Measurements from ENCODE around the gene AHCYL2.
A peak's percentile ranks its signal among the peaks of the same experiment; 100 is the strongest.
"Not testable (repeated sequence)": the region's sequence is repeated elsewhere in the genome, so short reads cannot be mapped to it uniquely, and the experiment has no call there.

The AHCYL2 gene

GRCh38 chr7:129359638-129360037 is 134.8 kb downstream of the AHCYL2 start:
- Histone ChIP-seq H3K4me1 (ENCODE audit: control insufficient read depth in 1 of 2, insufficient read depth in 2 of 2, low read length in 2 of 2) (peaks cover 9 to 22% of the 10 kb centered on the region in 2 donors), H3K9ac (ENCODE audit: low read depth in 1 of 2, low read length in 2 of 2) (no peak overlapping the region), H3K27ac (ENCODE audit: low read depth, low read length) (no peak overlapping the region)

GRCh38 chr7:129361771-129362170 is 136.9 kb downstream of the AHCYL2 start:
- Histone ChIP-seq H3K9me3 (ENCODE audit: control insufficient read depth in 1 of 2, low read length in 2 of 2) (no peaks in the 10 kb centered on the region), H3K27me3 (ENCODE audit: control insufficient read depth in 1 of 2, insufficient read depth in 2 of 2, low read length in 2 of 2) (no peaks in the 10 kb centered on the region), H3K4me3 (ENCODE audit: low read depth in 1 of 2, low read length in 2 of 2) (no peak overlapping the region), H3K27ac (ENCODE audit: low read depth, low read length) (no peak overlapping the region), H3K36me3 (ENCODE audit: control insufficient read depth in 1 of 2, insufficient read depth in 2 of 2, low read length in 2 of 2) (no peaks in the 10 kb centered on the region), H3K9ac (ENCODE audit: low read depth in 1 of 2, low read length in 2 of 2) (no peak overlapping the region), H3K4me1 (ENCODE audit: control insufficient read depth in 1 of 2, insufficient read depth in 2 of 2, low read length in 2 of 2) (peaks cover 9 to 17% of the 10 kb centered on the region in 2 donors)

More at GRCh38 chr7:129359638-129360037, 134.8 kb downstream of the AHCYL2 start:
- Histone ChIP-seq H3K9me3 (ENCODE audit: control insufficient read depth in 1 of 2, low read length in 2 of 2) (no peaks in the 10 kb centered on the region), H3K4me3 (ENCODE audit: low read depth in 1 of 2, low read length in 2 of 2) (no peak overlapping the region), H3K36me3 (ENCODE audit: control insufficient read depth in 1 of 2, insufficient read depth in 2 of 2, low read length in 2 of 2) (no peaks in the 10 kb centered on the region), H3K27me3 (ENCODE audit: control insufficient read depth in 1 of 2, insufficient read depth in 2 of 2, low read length in 2 of 2) (no peaks in the 10 kb centered on the region)

GRCh38 chr7:129362496-129362895 is 137.7 kb downstream of the AHCYL2 start:
- Histone ChIP-seq H3K9me3 (ENCODE audit: control insufficient read depth in 1 of 2, low read length in 2 of 2) (no peaks in the 10 kb centered on the region), H3K4me1 (ENCODE audit: control insufficient read depth in 1 of 2, insufficient read depth in 2 of 2, low read length in 2 of 2) (peaks cover 15 to 22% of the 10 kb centered on the region in 2 donors), H3K4me3 (ENCODE audit: low read depth in 1 of 2, low read length in 2 of 2) (no peak overlapping the region), H3K27me3 (ENCODE audit: control insufficient read depth in 1 of 2, insufficient read depth in 2 of 2, low read length in 2 of 2) (no peaks in the 10 kb centered on the region), H3K9ac (ENCODE audit: low read depth in 1 of 2, low read length in 2 of 2) (no peak overlapping the region), H3K27ac (ENCODE audit: low read depth, low read length) (no peak overlapping the region), H3K36me3 (ENCODE audit: control insufficient read depth in 1 of 2, insufficient read depth in 2 of 2, low read length in 2 of 2) (no peaks in the 10 kb centered on the region)

DNA sequence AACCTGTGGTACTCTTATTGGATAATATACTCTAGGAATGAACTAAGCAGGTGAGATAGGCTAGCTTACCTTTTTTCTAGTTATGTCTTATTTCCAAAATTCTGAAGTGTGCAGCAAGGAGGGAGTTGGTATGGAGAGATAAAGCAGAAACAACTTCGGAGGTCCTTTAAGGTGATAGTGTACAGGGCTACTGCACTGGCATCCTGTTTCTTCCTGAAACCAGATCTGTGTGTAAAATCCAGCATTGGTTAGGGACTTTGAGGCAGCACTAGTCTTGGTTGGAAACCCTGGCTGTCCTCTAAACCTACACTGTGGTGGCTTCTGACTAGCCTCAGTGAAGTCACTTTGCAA is 142.5 kb downstream of the AHCYL2 start:
- no peaks in the 10 kb centered on the region for H3K9me3 ChIP-seq (ENCODE audit: control insufficient read depth in 1 of 2, low read length in 2 of 2)
- H3K4me3 ChIP-seq (ENCODE audit: low read depth in 1 of 2, low read length in 2 of 2) = peak overlapping the region in 1 of 2 donors; percentile 74
- H3K4me1 ChIP-seq (ENCODE audit: control insufficient read depth in 1 of 2, insufficient read depth in 2 of 2, low read length in 2 of 2) = peaks cover 16 to 27% of the 10 kb centered on the region in 2 donors
- H3K27me3 ChIP-seq (ENCODE audit: control insufficient read depth in 1 of 2, insufficient read depth in 2 of 2, low read length in 2 of 2) = no peaks in the 10 kb centered on the region
- peak overlapping the region in 1 of 2 donors; percentile 92 for H3K9ac ChIP-seq (ENCODE audit: low read depth in 1 of 2, low read length in 2 of 2)
- H3K27ac ChIP-seq (ENCODE audit: low read depth, low read length) = no peak overlapping the region
- no peaks in the 10 kb centered on the region for H3K36me3 ChIP-seq (ENCODE audit: control insufficient read depth in 1 of 2, insufficient read depth in 2 of 2, low read length in 2 of 2)

DNA sequence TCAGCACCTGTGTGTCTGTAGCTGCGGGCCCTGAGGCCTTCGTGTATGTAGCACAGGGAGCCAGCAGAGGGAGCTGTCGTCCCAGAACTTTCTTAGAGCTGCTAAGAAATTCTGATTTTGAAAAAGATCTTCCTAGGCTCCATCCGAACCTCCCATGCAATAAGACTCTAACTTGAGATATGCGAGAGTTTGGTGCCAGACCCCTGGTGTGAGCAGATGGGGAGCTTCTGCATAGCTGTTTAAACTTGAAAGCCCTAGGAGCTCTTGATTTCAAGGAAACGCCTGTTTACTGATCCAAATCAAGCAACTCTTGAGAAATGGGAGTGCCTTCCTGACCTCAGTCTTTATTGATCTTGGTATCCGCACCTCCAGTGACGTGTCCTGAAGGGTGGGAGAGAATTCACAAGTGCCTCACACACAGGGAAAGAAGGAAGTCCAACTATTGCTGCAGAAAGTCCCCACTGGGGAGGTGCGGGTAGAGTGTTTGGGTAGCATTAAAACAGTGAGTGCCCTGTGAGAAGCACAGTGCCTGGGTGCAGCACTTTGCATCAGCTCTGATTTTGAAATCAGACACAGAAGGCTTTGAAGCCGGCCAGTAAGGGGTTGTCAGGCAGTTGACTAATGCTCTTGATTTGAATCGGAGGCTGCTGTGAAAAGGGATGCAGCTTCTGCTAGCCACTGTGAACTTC is 143.0 kb downstream of the AHCYL2 start:
- Histone ChIP-seq H3K9me3 (ENCODE audit: control insufficient read depth in 1 of 2, low read length in 2 of 2) (no peaks in the 10 kb centered on the region), H3K9ac (ENCODE audit: low read depth in 1 of 2, low read length in 2 of 2) (peak overlapping the region; percentile 83 to 92), H3K27ac (ENCODE audit: low read depth, low read length) (peak overlapping the region; percentile 76), H3K27me3 (ENCODE audit: control insufficient read depth in 1 of 2, insufficient read depth in 2 of 2, low read length in 2 of 2) (no peaks in the 10 kb centered on the region), H3K4me3 (ENCODE audit: low read depth in 1 of 2, low read length in 2 of 2) (peak overlapping the region; percentile 74 to 82), H3K4me1 (ENCODE audit: control insufficient read depth in 1 of 2, insufficient read depth in 2 of 2, low read length in 2 of 2) (peaks cover 16 to 24% of the 10 kb centered on the region in 2 donors), H3K36me3 (ENCODE audit: control insufficient read depth in 1 of 2, insufficient read depth in 2 of 2, low read length in 2 of 2) (no peaks in the 10 kb centered on the region)

- Histone ChIP-seq H3K4me1 (ENCODE audit: control insufficient read depth in 1 of 2, insufficient read depth in 2 of 2, low read length in 2 of 2) (peaks cover 17 to 23% of the 10 kb centered on the region in 2 donors), H3K27me3 (ENCODE audit: control insufficient read depth in 1 of 2, insufficient read depth in 2 of 2, low read length in 2 of 2) (no peaks in the 10 kb centered on the region), H3K9me3 (ENCODE audit: control insufficient read depth in 1 of 2, low read length in 2 of 2) (no peaks in the 10 kb centered on the region), H3K36me3 (ENCODE audit: control insufficient read depth in 1 of 2, insufficient read depth in 2 of 2, low read length in 2 of 2) (no peaks in the 10 kb centered on the region), H3K4me3 (ENCODE audit: low read depth in 1 of 2, low read length in 2 of 2) (peak overlapping the region; percentile 74 to 82), H3K9ac (ENCODE audit: low read depth in 1 of 2, low read length in 2 of 2) (peak overlapping the region; percentile 83 to 92), H3K27ac (ENCODE audit: low read depth, low read length) (peak overlapping the region; percentile 76)
These were observed 143.7 kb downstream of the AHCYL2 start for GRCh38 chr7:129368389-129368986.

DNA sequence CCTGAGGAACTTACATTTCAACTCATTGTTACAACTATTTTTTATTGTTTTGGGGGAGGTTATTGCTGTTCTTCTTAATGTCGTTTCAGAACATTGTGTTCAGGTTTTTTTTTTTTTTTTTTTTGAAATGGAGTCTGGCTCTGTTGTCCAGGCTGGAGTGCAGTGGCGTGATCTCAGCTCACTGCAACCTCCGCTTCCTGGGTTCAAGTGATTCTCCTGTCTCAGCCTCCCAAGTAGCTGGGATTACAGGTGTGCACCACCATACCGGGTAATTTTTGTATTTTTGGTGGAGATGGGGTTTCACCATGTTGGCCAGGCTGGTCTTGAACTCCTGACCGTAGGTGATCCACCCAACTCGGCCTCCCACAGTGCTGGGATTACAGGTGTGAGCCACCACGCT is 144.6 kb downstream of the AHCYL2 start:
- H3K27me3 ChIP-seq (ENCODE audit: control insufficient read depth in 1 of 2, insufficient read depth in 2 of 2, low read length in 2 of 2); H3K27ac ChIP-seq (ENCODE audit: low read depth, low read length); H3K9me3 ChIP-seq (ENCODE audit: control insufficient read depth in 1 of 2, low read length in 2 of 2); H3K36me3 ChIP-seq (ENCODE audit: control insufficient read depth in 1 of 2, insufficient read depth in 2 of 2, low read length in 2 of 2): not testable (repeated sequence)
- Histone ChIP-seq H3K9ac (ENCODE audit: low read depth in 1 of 2, low read length in 2 of 2) (peak overlapping the region; percentile 9 to 83), H3K4me3 (ENCODE audit: low read depth in 1 of 2, low read length in 2 of 2) (peak overlapping the region; percentile 74 to 82), H3K4me1 (ENCODE audit: control insufficient read depth in 1 of 2, insufficient read depth in 2 of 2, low read length in 2 of 2) (peaks cover 23 to 30% of the 10 kb centered on the region in 2 donors)

- H3K9ac ChIP-seq (ENCODE audit: low read depth in 1 of 2, low read length in 2 of 2) = peak overlapping the region in 1 of 2 donors; percentile 29
- no peaks in the 10 kb centered on the region for H3K36me3 ChIP-seq (ENCODE audit: control insufficient read depth in 1 of 2, insufficient read depth in 2 of 2, low read length in 2 of 2)
- H3K27me3 ChIP-seq (ENCODE audit: control insufficient read depth in 1 of 2, insufficient read depth in 2 of 2, low read length in 2 of 2) = no peaks in the 10 kb centered on the region
- no peak overlapping the region for H3K27ac ChIP-seq (ENCODE audit: low read depth, low read length)
- H3K4me1 ChIP-seq (ENCODE audit: control insufficient read depth in 1 of 2, insufficient read depth in 2 of 2, low read length in 2 of 2) = peaks cover 29 to 40% of the 10 kb centered on the region in 2 donors
- peak overlapping the region; percentile 16 to 50 for H3K4me3 ChIP-seq (ENCODE audit: low read depth in 1 of 2, low read length in 2 of 2)
- no peaks in the 10 kb centered on the region for H3K9me3 ChIP-seq (ENCODE audit: control insufficient read depth in 1 of 2, low read length in 2 of 2)
These were observed 146.0 kb downstream of the AHCYL2 start for GRCh38 chr7:129370812-129371211.

DNA sequence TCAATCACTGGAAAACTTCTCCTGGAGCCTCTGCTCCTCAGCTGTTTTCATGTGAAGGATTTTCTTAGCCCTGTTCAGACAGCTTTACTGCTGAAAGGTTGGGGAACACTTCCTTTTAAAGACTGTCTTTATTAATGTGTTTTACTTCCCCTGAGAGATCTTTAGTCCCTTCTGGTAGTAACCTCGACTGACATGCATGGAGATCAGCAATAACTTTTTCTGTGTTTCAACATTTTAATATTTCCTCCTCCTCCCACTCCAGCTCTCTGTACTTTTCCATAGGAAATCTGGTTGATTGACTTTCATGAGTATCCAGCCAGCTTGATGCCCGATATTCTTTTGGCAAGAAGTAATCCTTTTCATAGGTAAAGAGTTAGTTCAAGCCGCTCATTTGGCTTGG is 146.7 kb downstream of the AHCYL2 start:
- Histone ChIP-seq H3K9me3 (ENCODE audit: control insufficient read depth in 1 of 2, low read length in 2 of 2) (no peaks in the 10 kb centered on the region), H3K9ac (ENCODE audit: low read depth in 1 of 2, low read length in 2 of 2) (no peak overlapping the region), H3K4me3 (ENCODE audit: low read depth in 1 of 2, low read length in 2 of 2) (no peak overlapping the region), H3K27me3 (ENCODE audit: control insufficient read depth in 1 of 2, insufficient read depth in 2 of 2, low read length in 2 of 2) (no peaks in the 10 kb centered on the region), H3K4me1 (ENCODE audit: control insufficient read depth in 1 of 2, insufficient read depth in 2 of 2, low read length in 2 of 2) (peaks cover 32 to 47% of the 10 kb centered on the region in 2 donors), H3K36me3 (ENCODE audit: control insufficient read depth in 1 of 2, insufficient read depth in 2 of 2, low read length in 2 of 2) (no peaks in the 10 kb centered on the region), H3K27ac (ENCODE audit: low read depth, low read length) (no peak overlapping the region)

GRCh38 chr7:129373651-129374428 is 149.0 kb downstream of the AHCYL2 start:
- Histone ChIP-seq H3K9me3 (ENCODE audit: control insufficient read depth in 1 of 2, low read length in 2 of 2) (no peaks in the 10 kb centered on the region), H3K27me3 (ENCODE audit: control insufficient read depth in 1 of 2, insufficient read depth in 2 of 2, low read length in 2 of 2) (no peaks in the 10 kb centered on the region), H3K27ac (ENCODE audit: low read depth, low read length) (no peak overlapping the region), H3K9ac (ENCODE audit: low read depth in 1 of 2, low read length in 2 of 2) (no peak overlapping the region), H3K4me1 (ENCODE audit: control insufficient read depth in 1 of 2, insufficient read depth in 2 of 2, low read length in 2 of 2) (peaks cover 23 to 49% of the 10 kb centered on the region in 2 donors), H3K4me3 (ENCODE audit: low read depth in 1 of 2, low read length in 2 of 2) (no peak overlapping the region), H3K36me3 (ENCODE audit: control insufficient read depth in 1 of 2, insufficient read depth in 2 of 2, low read length in 2 of 2) (no peaks in the 10 kb centered on the region)

Measured in duodenal mucosa (tissue), 2 donors.